PC-9 (cell line): ENCODE data around the gene C11orf65.

Experiments
- EZH2 ChIP-seq: fragments of 200-600 bp; sonication (generic); IDR thresholded peaks from 2 replicates; pipeline ENCODE4 v1.8.0; 2017; ENCODE audit warnings: antibody characterized with exemption, low read depth
- TF ChIP-seq, protein P1 (sequence below): fragments of 200-600 bp; sonication (generic); conservative IDR thresholded peaks from 2 replicates; pipeline ENCODE4 v1.6.1; 2017; ENCODE audit warnings: mixed run types, antibody characterized with exemption, mild to moderate bottlenecking, moderate library complexity

DNA sequence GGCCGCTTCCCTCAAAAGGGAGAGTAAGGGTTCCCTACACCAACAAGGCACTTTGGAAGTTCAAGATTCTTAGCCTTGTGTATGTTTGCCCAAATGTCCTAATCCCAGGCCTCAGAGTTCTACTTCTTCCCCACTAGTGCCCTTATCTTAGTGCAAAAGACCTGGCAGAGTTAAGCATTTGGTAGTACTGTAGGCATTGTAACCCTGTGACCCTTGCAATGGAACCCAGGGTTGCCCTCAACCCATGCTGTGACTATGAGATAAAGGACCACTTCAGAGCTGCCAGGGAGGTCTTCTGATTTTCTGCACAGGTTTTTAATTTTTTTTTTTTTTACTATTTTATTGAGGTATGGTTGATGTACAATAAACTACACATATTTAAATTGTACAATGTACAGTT, 65.1 kb downstream of the C11orf65 start:
- TF ChIP-seq, protein P1, sequence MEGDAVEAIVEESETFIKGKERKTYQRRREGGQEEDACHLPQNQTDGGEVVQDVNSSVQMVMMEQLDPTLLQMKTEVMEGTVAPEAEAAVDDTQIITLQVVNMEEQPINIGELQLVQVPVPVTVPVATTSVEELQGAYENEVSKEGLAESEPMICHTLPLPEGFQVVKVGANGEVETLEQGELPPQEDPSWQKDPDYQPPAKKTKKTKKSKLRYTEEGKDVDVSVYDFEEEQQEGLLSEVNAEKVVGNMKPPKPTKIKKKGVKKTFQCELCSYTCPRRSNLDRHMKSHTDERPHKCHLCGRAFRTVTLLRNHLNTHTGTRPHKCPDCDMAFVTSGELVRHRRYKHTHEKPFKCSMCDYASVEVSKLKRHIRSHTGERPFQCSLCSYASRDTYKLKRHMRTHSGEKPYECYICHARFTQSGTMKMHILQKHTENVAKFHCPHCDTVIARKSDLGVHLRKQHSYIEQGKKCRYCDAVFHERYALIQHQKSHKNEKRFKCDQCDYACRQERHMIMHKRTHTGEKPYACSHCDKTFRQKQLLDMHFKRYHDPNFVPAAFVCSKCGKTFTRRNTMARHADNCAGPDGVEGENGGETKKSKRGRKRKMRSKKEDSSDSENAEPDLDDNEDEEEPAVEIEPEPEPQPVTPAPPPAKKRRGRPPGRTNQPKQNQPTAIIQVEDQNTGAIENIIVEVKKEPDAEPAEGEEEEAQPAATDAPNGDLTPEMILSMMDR, result no peak
- TF ChIP-seq EZH2, result no peak
